MM.1S (cell line): Measurements from ENCODE around the gene RNF182.

Experiments
- CTCF ChIP-seq: fragments of 300-600 bp; sonication (generic); IDR thresholded peaks from 2 replicates; pipeline ENCODE4 v1.5.1; 2016; ENCODE audit warnings: antibody characterized with exemption, low read length, mixed read lengths
- EZH2 ChIP-seq: fragments of 300-600 bp; sonication (generic); optimal IDR thresholded peaks from 2 replicates; pipeline ENCODE3; 2017; ENCODE audit warnings: low read depth, mild to moderate bottlenecking, antibody characterized with exemption, low read length, mixed read lengths
- EZH2phosphoT487 ChIP-seq: fragments of 300-600 bp; sonication (generic); IDR thresholded peaks from 2 replicates; pipeline ENCODE4 v1.6.1; 2018; ENCODE audit warnings: antibody characterized with exemption, low read length

- TF ChIP-seq CTCF (no peak), EZH2phosphoT487 (no peak), EZH2 (no peak)
These were observed 91.7 kb downstream of the RNF182 start for GRCh38 chr6:14016432-14016831.
